Fibroblast of the conjunctiva (primary cell): ENCODE data around the gene KLHDC3.
"Not testable (repeated sequence)": the region's sequence is repeated elsewhere in the genome, so short reads cannot be mapped to it uniquely, and the experiment has no call there.

ENCODE experiments used
- DNase-seq: peaks from one replicate; pipeline ENCODE4 v3.0.0-alpha.2; 2010; ENCODE audit warnings: low read depth

The KLHDC3 gene

DNA sequence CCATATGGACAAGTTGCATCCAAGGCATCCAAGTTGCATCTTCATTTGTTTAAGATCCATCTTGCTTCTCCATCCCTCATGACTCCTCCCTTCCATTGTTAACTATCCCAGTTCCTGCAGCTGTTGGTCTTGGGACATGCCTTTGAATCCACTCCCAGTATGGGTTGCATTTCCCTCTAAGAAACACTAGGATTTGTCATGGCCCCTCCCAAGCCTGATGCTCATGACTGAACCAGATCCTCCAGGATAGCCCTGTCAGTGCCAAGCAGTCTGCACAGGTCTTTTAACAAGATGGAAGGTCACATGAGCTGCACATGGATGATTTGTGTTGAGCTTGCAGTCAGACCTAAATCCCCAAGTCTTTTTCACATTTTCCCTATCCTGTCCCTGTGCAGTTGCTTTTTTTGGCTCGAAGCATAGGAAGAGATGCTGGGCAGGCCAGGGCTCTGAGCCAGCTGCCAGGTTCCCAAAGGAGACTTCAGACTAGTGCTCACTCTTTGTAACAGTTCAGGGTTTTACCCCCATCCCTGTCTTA is 25.5 kb upstream of the KLHDC3 start:
- no peak for DNase-seq

DNA sequence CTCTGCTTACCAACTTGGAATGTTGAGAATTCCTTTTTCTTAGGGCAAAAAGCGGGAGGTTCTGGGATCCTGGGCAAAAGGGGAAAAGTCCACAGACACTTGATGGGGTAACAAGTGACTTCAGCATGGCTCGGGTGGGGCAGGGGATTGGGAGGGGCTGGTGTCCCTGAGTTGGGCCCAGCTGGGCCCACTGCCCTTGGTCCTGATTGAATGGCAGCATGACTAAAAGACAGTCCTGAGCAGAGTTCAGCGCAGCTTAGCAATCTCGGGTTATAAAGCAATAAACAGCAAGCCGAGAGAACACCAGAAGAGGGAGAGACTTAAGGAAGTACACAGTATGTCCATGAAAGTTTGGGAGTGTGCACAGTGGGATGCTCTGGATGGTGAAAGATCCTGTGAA is 24.1 kb upstream of the KLHDC3 start:
- DNase-seq = no peak

DNA sequence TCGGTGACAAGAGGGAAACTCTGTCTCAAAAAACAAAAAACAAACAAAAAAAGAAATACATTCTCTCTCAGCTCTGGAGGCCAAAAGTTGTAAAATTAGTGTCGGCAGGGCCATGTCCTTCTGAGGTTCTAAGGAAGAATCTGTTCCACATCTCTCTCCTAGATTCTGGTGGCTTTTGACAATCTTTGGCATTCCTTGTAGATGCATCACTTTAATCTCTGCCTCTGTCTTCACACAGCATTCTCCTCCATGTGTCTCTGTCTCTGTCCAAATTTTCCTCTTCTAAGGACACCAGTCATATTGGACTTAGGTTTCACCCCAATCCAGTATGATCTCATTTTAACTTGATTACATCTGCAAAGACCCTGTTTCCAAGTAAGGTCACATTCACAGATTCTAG is 20.6 kb upstream of the KLHDC3 start:
- DNase-seq = no peak

DNA sequence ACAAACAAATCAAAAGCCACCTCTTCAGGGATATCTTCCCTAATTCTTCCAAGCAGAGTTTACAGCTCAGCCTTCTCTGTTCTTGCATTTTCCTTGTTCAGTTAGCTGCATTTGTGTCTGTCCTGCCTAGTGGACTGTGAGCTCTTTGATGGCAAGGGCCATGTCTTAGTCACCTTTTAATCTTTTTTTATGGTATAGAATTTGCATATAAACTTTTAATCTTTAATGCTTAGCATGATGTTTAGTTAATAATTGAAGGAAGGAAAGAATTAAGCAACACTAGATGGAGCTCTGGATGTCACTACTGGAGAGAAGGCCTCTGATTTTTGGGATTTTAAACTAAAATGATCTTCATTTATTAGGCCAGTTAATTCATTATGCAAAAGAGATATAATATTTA is 17.5 kb upstream of the KLHDC3 start:
- no peak for DNase-seq

DNA sequence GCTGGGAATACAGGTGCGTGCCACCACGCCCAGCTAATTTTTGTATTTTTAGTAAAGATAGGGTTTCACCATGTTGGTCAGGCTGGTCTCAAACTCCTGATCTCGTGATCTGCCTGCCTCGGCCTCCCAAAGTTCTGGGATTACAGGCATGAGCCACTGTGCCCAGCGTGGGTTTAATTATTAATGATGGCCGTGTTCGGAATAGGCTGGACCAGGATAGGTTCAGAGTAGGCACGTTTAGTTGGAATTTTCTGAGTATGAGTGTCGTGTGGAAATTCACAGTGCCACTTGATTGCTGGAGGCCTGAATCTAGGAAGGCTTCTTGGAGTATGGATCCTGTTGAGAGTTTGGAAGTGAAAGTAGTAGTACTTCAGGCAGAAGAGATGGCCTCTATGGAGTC is 15.8 kb upstream of the KLHDC3 start:
- DNase-seq = not testable (repeated sequence)

DNA sequence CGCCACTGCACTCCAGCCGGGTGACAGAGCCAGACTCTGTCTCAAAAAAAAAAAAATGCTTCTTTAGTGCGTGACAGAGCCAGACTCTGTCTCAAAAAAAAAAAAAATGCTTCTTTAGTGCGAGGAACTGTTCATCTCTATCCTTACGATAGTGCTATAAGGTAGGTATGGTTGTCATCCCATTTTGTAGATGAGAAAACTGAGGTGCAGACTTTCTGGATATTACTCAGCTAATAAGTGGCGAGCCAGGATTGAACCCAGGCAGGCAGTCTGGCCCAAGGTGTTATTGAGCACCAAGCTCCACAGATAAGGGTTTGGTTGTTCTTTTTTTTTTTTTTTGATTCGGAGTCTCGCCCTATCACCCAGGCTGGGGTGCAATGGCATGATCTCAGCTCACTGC is 12.2 kb upstream of the KLHDC3 start:
- no peak for DNase-seq

DNA sequence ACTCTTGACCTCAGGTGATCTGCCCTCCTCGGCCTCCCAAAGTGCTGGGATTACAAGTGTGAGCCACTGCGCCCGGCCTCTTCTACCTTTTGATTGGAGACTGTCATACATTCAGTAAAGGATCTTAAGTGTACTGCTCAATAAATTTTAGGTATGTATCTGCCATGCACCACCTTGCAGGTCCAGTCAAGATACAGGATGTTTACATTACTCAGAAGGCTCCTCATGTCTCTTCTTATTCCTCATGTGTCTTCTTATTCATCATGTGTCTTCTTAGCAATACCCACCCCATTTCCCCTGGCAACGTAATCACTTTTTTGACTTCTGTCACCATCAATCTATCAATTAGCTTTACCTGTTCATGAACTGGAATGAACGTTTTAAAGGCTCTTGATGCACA is 8.2 kb upstream of the KLHDC3 start:
- DNase-seq = no peak

DNA sequence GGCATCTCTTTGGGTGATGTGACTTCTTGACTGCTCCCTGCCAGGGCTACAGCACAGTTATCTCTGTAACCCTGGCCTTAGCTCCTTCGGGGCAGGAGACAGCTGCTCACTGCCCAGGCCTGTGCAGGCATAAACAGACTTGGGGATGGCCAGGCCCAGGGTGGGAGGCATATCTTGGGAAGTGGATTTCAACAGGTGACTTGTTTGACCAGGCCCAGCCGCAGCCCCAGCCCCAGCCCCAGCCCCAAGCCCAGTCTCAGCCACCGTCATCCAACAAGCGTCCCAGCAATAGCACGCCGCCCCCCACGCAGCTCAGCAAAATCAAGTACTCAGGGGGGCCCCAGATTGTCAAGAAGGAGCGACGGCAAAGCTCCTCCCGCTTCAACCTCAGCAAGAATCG is 7.8 kb upstream of the KLHDC3 start:
- DNase-seq = no peak

DNA sequence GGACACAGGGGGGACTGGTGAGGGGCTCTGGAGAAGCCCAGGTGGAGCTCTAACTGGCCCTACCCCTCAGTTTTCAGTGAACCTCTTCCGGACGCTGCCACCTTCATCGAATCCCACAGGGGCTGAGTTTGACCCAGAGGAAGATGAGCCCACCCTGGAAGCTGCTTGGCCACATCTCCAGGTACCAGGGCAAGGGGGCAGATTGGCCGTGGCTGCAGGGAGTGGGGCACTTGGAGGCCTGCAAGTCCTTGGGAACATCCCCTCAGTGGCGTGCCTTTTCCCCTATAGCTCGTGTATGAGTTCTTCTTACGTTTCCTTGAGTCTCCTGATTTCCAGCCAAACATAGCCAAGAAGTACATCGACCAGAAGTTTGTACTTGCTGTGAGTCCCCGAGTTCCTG is 6.9 kb upstream of the KLHDC3 start:
- no peak for DNase-seq

DNA sequence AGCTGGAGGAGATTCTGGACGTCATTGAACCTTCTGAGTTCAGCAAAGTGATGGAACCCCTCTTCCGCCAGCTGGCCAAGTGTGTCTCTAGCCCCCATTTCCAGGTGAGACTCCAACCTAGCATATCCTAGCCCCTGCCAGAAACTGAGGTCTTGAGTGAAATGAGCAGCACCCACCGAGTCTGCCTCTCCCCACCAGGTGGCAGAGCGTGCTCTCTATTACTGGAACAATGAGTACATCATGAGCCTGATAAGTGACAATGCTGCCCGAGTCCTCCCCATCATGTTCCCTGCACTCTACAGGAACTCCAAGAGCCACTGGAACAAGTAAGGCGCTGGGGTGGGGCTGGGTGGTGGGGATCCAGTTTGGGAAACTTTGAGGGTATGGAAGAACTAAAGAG is 4.9 kb upstream of the KLHDC3 start:
- DNase-seq = no peak

DNA sequence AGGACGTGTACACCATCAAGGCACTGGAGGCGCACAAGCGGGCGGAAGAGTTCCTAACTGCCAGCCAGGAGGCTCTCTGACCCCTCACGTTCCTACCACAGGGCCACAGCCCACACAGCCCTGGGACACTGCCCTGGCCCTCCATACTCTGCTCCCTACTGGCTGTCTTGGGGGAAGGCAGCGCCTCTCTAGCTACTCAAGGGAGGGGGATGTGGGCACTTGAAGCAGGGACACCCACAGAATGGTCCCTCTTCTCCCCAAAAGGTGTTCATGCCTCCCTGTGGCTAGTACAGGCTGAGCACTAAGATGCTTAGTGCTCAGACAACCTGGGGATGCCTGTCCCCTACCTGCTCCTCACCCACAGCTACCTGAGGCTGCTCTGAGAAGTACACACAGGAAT is 2.8 kb upstream of the KLHDC3 start:
- DNase-seq = no peak

DNA sequence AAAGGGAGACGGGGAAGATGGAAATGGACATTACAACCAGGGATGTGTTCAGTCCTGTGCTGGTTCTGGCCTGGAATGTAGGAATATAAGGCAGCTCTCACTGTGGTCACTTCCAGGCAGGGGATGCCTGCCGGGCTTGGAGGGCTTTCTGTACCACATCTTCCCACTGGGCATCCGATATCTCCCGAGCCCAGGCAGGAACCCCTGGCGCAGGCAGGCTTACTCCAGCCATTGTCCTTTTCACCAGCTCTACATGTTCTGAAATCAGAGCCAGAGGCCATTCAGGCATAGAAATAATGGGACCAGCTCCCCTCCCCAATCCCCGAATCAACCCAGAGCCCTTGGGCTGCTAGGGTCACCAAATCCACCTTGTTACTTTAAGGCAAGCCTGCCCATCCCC is 1.7 kb upstream of the KLHDC3 start:
- DNase-seq = no peak

DNA sequence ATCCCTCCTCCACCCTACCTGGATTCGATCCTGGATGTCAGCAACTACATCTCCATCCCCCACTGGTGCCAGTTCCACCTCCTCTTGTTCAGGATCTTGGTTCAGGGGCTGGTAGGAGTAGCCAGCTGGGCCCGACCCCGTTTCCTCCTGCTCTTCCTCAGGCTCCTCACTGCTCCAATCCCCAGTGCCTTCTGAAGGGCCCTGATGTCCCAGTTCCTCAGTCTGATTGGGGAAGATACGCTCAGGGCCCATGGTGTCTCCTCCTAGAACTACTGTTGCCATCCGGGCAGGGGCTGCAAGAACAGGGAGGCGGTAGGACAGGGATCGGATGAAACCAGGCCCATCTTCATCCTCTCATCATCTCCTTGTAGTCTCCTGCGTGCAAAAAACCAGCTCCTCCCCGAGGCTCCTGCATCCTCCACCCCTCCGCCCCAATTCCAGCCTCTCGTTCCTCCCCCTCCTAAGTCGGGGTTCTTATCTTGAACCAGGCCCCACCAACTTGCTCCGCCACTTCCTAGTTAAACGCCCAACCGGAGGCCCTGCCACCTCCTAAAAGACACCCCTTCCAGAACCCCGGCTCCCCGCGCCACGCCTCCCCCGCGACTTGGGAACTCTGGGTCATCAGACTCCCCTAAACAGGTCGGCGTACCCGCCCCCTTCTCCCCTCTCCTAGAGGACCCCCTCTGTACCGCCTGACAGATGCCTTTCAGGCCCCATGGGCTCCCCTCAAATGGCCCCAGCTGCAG is 779 bp upstream of the KLHDC3 start:
- no peak for DNase-seq

DNA sequence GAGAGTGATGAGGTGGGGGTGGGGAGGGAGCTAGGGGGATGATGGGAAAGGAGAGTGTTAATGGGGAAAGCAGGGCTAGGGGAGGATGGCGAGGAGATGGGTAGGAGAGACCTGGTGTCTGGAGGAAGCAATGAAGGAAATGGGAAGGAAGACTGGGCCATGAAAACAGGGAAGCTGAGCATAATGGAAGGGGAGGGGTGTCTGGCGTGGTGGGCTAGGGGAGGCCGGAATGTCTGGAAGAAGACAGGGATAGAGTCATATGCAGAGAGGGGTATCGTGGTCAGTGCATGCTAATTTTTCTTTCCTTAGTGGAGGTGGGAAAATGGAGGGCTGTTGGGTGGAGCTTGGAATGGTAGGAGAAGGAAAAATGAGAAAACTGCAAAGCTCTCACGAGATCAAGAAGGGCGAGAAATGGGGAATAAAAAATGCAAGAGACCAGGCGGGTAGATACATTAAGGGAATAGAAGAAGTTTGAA is 423 bp downstream of the KLHDC3 start:
- DNase-seq = no peak

DNA sequence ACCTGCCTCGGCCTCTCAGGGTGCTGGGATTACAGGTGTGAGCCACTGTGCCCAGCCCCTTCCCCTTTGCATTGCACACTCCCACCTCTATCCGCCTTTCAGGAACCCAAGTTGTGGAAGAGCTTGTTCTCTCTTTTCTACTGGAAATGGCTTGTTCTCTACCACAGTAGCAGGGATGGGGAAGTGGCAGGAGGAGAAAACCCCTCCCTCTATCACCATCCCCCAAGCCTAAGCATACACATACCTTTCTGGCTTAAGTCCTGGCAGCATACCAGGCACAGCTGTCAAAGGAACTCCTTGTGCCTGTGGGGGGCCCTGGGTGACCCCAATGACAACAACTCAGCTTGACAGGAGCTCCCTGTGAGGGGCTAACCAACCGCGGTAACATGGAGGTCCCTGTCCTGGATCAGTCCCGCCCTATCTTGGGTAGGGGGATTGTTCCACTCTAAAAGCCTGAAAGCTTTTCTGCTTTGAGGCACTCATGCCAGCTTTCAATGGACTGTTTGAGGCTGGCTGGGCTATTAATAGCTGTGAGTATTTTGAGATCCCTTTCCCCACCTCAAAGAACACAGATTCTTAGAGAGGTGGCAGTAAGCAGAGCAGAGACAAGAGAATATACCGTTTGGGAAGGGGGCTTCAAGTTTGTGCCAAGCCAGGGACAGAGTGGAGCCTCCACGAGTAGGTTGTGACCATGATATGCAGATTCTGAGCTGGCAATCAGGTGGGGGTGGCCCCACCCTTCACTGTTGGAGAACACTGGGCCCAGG is 2.3 kb downstream of the KLHDC3 start:
- no peak for DNase-seq

DNA sequence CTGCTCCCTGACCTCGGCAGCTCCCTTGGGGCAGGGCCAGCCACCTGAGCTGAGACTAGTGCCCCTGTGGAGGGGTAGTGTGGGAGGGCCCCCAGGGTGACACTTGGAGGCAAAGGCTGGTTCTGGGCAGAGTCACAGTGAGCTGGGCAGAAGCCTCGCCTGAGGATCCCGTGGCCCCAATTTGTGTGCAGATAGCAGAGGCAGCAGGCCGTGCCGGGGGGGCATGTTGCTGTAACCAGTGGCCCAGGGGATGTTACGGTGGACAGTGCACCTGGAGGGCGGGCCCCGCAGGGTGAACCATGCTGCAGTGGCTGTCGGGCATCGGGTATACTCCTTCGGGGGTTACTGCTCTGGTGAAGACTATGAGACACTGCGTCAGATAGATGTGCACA is 2.9 kb downstream of the KLHDC3 start:
- DNase-seq = no peak

DNA sequence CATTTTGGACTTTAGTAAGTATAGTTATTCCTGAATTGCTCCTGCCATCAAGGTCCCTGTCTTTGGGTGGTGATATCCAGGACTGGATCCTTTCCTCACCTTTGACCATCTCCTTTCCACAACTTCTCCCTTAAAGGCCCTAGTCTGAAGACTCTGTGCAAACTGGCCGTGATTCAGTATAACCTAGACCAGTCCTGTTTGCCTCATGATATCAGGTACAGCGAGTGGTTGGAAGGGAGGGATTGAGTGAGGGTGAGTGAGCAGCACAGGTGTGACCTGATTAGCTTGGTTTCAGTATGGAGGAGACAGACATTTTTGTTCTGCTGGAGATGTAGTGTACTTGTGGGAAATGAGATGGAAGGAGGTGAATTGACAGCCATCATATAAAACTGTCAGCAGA is 5.1 kb downstream of the KLHDC3 start:
- DNase-seq = no peak

DNA sequence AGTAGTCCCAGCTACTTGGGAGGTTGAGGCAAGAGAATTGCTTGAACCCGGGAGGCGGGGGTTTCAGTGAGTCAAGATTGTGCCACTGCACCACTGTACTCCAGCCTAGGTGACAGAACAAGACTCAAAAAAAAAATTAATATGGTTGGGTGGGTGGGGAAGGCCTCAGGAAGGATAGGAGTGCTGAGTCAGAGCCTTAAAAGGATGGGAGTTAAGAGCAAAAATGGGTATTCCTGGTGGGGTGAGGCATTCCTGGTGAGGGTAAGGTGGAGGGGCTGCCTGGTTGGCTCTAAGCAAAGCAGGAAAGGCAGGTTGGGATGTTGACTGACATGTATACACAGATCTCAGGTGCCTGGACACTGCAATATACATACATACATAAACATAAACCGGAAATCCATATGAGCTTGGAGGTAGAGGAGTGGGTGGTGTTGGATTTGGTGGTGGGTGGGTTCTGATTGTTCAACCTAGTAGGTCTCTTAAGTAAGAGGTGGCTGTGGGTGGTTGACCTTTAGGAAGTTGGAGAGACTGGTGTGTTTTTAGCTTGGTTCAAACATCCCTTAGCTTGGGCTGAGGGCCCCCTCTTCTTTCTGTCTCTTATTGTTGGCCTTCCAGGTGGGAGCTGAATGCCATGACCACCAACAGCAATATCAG is 6.1 kb downstream of the KLHDC3 start:
- no peak for DNase-seq

DNA sequence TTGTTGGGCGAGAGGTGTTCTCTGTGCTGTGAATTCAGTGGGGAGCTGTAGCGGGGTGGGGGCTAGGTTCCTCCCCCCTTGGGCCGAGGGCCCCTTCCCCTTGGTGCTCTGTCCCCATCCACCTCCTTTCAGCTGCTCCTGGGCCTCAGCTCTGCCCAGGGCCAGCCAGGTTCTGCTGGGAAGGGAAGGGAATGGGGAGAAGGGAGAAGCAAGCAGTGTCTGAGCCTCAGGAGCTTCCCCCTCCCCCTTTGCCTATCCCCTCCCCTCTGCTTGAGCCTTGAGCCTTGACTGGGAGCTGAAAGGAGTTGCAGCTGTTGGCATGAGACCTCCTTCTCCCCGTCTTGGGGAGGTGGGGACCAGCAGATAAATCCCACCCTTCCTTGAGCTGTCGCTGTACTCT is 6.8 kb downstream of the KLHDC3 start:
- no peak for DNase-seq

DNA sequence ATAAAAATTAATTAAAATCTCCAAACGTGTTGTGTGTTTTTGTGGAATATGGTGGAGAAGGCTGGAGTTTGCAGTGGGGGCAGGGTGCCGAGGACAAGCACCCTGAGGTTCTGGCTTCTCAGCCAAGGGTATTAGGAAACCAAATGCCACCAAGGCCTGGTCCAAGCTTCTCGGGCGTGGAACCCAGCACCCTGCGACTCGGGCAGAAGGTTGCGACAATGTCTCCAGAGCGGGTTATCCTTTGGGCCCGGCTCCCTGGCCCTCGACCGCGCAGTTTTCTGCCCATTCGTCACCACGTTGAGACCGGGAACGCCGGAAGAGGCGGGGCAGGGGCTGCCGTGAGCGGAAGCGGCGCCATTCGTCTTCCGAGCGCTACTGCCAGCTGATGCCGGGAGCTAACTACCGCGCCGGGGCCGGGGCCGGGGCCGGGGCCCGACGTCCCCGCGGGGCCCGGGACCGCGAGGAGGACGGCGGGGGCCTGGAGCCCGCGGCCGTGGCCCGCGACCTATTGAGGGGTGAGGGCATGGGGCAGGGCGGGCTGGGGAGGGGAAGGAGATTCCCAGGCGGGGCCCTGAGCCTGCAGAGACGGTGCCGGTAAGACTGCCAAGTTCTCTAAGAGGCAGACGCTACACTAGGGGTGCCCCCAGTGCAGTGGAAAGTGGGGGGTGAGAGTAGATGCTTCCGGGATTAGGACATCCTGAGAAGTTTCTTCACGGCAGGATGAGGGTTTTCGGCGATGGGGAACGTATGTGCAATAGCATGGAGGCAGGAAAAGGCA is 7.4 kb downstream of the KLHDC3 start, which contains the start of gene RRP36:
RRP36 (plus strand) TSS at position 354 of the 778 bp plus-strand sequence; CDS start at position 386, 32 bp downstream.
- DNase-seq = peak; percentile 32

DNA sequence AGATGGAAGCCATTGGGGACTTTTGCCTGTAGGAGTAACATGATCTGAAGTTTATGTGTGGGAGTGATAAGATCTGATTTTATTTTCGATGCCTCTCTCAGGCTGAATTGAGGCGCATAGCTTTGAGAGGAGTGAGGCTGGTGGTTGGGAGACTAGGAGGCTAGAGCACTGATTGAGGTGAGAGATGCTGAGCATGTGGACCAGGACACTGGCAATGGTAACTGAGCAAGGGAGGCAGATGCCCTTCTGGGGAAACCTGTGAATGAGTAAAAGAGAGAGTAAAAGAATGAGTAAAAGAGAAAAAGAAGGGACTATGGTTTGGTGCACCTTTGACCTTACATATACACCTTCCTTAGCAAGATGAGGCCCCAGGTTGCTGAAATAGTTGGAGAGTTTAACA is 10.4 kb downstream of the KLHDC3 start:
- no peak for DNase-seq

DNA sequence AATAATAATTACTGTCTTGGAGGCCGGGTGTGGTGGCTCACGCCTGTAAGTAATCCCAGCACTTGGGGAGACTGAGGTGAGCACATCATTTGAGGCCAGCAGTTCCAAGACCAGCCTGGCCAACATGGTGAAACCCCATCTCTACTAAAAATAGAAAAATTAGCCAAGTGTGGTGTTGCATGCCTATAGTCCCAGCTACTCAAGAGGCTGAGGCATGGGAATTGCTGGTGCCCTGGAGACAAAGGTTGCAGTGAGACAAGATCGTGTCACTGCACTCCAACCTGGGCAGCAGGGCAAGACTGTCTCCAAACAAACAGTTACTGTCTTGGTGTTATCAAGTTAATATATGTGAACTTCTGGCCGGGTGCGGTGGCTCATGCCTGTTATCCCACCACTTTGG is 12.3 kb downstream of the KLHDC3 start:
- no peak for DNase-seq
